Measurements from ENCODE around the gene SYNE2.

DNA sequence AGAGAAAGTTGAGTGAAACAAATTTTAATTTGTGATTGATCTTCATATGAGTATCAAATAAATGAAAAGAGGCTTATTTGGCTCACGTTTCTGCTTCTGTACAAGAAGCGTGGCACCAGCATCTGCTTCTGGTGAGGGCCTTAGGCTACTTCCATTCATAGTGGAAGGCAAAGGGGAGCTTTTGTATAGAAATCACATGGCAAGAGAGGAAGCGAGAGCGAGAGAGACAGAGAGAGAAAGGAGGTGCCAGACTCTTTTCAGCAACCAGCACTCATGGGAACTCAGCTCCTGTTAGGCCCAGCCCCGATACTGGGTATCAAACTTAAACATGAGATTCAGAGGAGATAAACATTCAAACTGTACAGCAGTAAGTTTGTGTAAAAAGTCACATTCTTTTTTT, 121.4 kb downstream of the SYNE2 start:
- no peak for TF ChIP-seq EZH2phosphoT487 (conservative IDR thresholded peaks at IDR 0.05; ENCODE audit: low read length)
- TF ChIP-seq, protein P1, sequence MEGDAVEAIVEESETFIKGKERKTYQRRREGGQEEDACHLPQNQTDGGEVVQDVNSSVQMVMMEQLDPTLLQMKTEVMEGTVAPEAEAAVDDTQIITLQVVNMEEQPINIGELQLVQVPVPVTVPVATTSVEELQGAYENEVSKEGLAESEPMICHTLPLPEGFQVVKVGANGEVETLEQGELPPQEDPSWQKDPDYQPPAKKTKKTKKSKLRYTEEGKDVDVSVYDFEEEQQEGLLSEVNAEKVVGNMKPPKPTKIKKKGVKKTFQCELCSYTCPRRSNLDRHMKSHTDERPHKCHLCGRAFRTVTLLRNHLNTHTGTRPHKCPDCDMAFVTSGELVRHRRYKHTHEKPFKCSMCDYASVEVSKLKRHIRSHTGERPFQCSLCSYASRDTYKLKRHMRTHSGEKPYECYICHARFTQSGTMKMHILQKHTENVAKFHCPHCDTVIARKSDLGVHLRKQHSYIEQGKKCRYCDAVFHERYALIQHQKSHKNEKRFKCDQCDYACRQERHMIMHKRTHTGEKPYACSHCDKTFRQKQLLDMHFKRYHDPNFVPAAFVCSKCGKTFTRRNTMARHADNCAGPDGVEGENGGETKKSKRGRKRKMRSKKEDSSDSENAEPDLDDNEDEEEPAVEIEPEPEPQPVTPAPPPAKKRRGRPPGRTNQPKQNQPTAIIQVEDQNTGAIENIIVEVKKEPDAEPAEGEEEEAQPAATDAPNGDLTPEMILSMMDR (IDR thresholded peaks at IDR 0.05; ENCODE audit: insufficient read depth, low read length, poor library complexity, severe bottlenecking) = no peak

All from SU-DHL-6 (cell line).